Stromal cell of bone marrow (primary cell): ENCODE results near the gene TRABD2B.
"Not testable (repeated sequence)": the region's sequence is repeated elsewhere in the genome, so short reads cannot be mapped to it uniquely, and the experiment has no call there.

Experiments
- DNase-seq: peaks from one replicate; pipeline ENCODE4 v3.0.0-alpha.2; 2012; ENCODE audit warnings: low read depth

The TRABD2B gene

GRCh38 chr1:47965816-47966215 is 31.4 kb downstream of the TRABD2B start:
- no peak for DNase-seq

GRCh38 chr1:47964636-47965035 is 32.5 kb downstream of the TRABD2B start:
- no peak for DNase-seq

- DNase-seq = no peak
Measured at GRCh38 chr1:47963568-47964358, 33.4 kb downstream of the TRABD2B start.

GRCh38 chr1:47962750-47963492 is 34.3 kb downstream of the TRABD2B start:
- DNase-seq = no peak

GRCh38 chr1:47961835-47962234 is 35.4 kb downstream of the TRABD2B start:
- DNase-seq = not testable (repeated sequence)

- DNase-seq = not testable (repeated sequence)
Measured at GRCh38 chr1:47956491-47956890, 40.7 kb downstream of the TRABD2B start.

- no peak for DNase-seq
Measured at GRCh38 chr1:47953661-47954060, 43.5 kb downstream of the TRABD2B start.

- no peak for DNase-seq
Measured at GRCh38 chr1:47951545-47952235, 45.5 kb downstream of the TRABD2B start.

- DNase-seq = no peak
Measured at GRCh38 chr1:47951026-47951425, 46.2 kb downstream of the TRABD2B start.

GRCh38 chr1:47950471-47950870 is 46.7 kb downstream of the TRABD2B start:
- DNase-seq = no peak

GRCh38 chr1:47948126-47948525 is 49.1 kb downstream of the TRABD2B start:
- no peak for DNase-seq

- DNase-seq = no peak
Measured at GRCh38 chr1:47947531-47947930, 49.7 kb downstream of the TRABD2B start.

GRCh38 chr1:47944561-47944960 is 52.6 kb downstream of the TRABD2B start:
- DNase-seq = no peak

GRCh38 chr1:47942240-47942629 is 55.0 kb downstream of the TRABD2B start:
- DNase-seq = no peak

GRCh38 chr1:47941609-47942239 is 55.5 kb downstream of the TRABD2B start:
- no peak for DNase-seq

GRCh38 chr1:47940779-47941178 is 56.4 kb downstream of the TRABD2B start:
- DNase-seq = no peak

- DNase-seq = no peak
Measured at GRCh38 chr1:47940326-47940725, 56.9 kb downstream of the TRABD2B start.

GRCh38 chr1:47938520-47938919 is 58.7 kb downstream of the TRABD2B start:
- no peak for DNase-seq

- no peak for DNase-seq
Measured at GRCh38 chr1:47937586-47938254, 59.5 kb downstream of the TRABD2B start.

- DNase-seq = no peak
Measured at GRCh38 chr1:47936916-47937551, 60.2 kb downstream of the TRABD2B start.

- no peak for DNase-seq
Measured at GRCh38 chr1:47935856-47936255, 61.3 kb downstream of the TRABD2B start.
